MCF 10A (cell line): ENCODE measurements around the gene RNF208. TPM values are rescaled to one million over a fixed set of nuclear protein-coding genes. Genes with fewer than 3 reads are reported as not detected.

Source experiments
- BruUV-seq: library from RNA; stranded (reverse); fragments of 400-500 nt; replicated peaks from 2 replicates; lab custom pipeline; 2021; lab: Mats Ljungman, UMichigan
- CTCF ChIA-PET: fragments of 300-600 bp; sonication (Branson Sonifier 250); formaldehyde crosslinking; extraction: SDS; loops from one replicate; lab custom pipeline; 2021; ENCODE audit warnings: antibody characterized with exemption, inconsistent platforms; lab: Yijun Ruan, JAX
- POLR2A ChIA-PET: fragments of 300-600, 350-650 bp; sonication (Branson Sonifier 250); formaldehyde crosslinking; extraction: SDS; loops from one replicate; lab custom pipeline; 2020; ENCODE audit warnings: antibody characterized with exemption, inconsistent platforms; lab: Yijun Ruan, JAX
- DNase-seq: peaks from one replicate; pipeline ENCODE4 v3.0.0-alpha.2; 2018; ENCODE audit not compliant: unreplicated experiment
- H3K27ac Mint-ChIP-seq: one replicate; pipeline ENCODE4 v1.8.0; 2022; ENCODE audit warnings: mild to moderate bottlenecking, low read depth, mixed read lengths; ENCODE audit not compliant: unreplicated experiment
- H3K27me3 Mint-ChIP-seq: one replicate; pipeline ENCODE4 v1.8.0; 2022; ENCODE audit warnings: mixed read lengths; ENCODE audit not compliant: insufficient read depth, unreplicated experiment
- H3K36me3 Mint-ChIP-seq: one replicate; pipeline ENCODE4 v1.8.0; 2022; ENCODE audit warnings: mild to moderate bottlenecking, moderate library complexity, mixed read lengths; ENCODE audit not compliant: insufficient read depth, unreplicated experiment
- H3K4me1 Mint-ChIP-seq: one replicate; pipeline ENCODE4 v1.8.0; 2022; ENCODE audit warnings: mixed read lengths; ENCODE audit not compliant: insufficient read depth, unreplicated experiment
- H3K4me3 Mint-ChIP-seq: one replicate; pipeline ENCODE4 v1.8.0; 2022; ENCODE audit warnings: mild to moderate bottlenecking, moderate library complexity, mixed read lengths; ENCODE audit not compliant: unreplicated experiment
- H3K9me3 Mint-ChIP-seq: one replicate; pipeline ENCODE4 v1.8.0; 2022; ENCODE audit warnings: mixed read lengths; ENCODE audit not compliant: unreplicated experiment
- CTCF ChIP-seq: fragments of 200-600 bp; IDR thresholded peaks from one replicate; pipeline ENCODE4 v1.8.0; 2022; ENCODE audit warnings: antibody characterized with exemption, mild to moderate bottlenecking; ENCODE audit not compliant: unreplicated experiment
- intact Hi-C: fragments of 100-400 bp; cut with micrococcal nuclease; formaldehyde crosslinking; loops from 2 replicates; pipeline ENCODE4 v1.14.1; 2022
- total RNA-seq: library from RNA; stranded (reverse); gene quantifications from 2 replicates; pipeline ENCODE4 v1.2.3, GENCODE V29; 2022

The RNF208 gene
- total RNA-seq, 1 experiment from 2014 or later = 2.5 TPM

DNA sequence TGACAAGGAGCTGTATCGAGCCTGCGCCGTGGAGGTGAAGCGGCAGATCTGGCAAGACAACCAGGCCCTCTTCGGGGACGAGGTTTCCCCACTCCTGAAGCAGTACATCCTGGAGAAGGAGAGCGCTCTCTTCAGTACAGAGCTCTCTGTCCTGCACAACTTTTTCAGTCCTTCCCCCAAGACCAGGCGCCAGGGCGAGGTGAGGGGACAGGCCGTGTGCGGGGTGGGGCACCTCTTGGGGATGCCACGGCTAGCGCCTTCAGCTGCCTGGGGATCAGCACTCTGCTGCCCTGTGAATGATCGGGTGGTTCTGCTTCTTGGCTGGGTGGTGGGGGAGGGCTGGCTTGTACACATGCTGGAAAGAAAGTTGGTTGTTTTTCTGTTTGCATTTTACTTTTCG lies 34.8 kb upstream of the RNF208 start:
- no peaks in the 10 kb centered on the region for H3K9me3 Mint-ChIP-seq
- no peak for TF ChIP-seq CTCF
- no peaks in the 10 kb centered on the region for H3K27me3 Mint-ChIP-seq
- no TSS peak for BruUV-seq
- peaks cover 4% of the 10 kb centered on the region for H3K4me1 Mint-ChIP-seq
- DNase-seq = no peak
- intact Hi-C loops = no loop called here
- H3K27ac Mint-ChIP-seq = no peak overlapping the region
- CTCF ChIA-PET = interaction anchor here (0.6 to 1.3 kb wide), 7 partner anchors 10 to 562 kb away, joined by 3 to 13 read pairs (median 5); no protein-coding TSS in a partner anchor
- POLR2A ChIA-PET = interaction anchor here (1.8 to 5.6 kb wide), 2 partner anchors 13 to 33 kb away, joined by 6 to 118 read pairs; partner anchors contain the start of gene TUBB4B
- peak overlapping the region; percentile 82 for H3K4me3 Mint-ChIP-seq
- H3K36me3 Mint-ChIP-seq = peaks cover 54% of the 10 kb centered on the region

GRCh38 chr9:137256362-137256761 lies 34.3 kb upstream of the RNF208 start:
- Mint-ChIP-seq H3K9me3 (no peaks in the 10 kb centered on the region), H3K4me1 (no peaks in the 10 kb centered on the region), H3K27me3 (no peaks in the 10 kb centered on the region), H3K27ac (no peak overlapping the region), H3K4me3 (peak overlapping the region; percentile 82), H3K36me3 (peaks cover 49% of the 10 kb centered on the region)
- intact Hi-C loops = no loop called here
- no peak for DNase-seq
- TF ChIP-seq CTCF = no peak
- ChIA-PET CTCF (interaction anchor here (0.6 to 1.3 kb wide), 8 partner anchors 9 to 562 kb away, joined by 3 to 13 read pairs (median 4); no protein-coding TSS in a partner anchor), POLR2A (interaction anchor here (1.5 to 5.6 kb wide), 3 partner anchors 13 to 56 kb away, joined by 4 to 118 read pairs (median 6); partner anchors contain the start of genes TPRN and TUBB4B)
- no TSS peak for BruUV-seq

DNA sequence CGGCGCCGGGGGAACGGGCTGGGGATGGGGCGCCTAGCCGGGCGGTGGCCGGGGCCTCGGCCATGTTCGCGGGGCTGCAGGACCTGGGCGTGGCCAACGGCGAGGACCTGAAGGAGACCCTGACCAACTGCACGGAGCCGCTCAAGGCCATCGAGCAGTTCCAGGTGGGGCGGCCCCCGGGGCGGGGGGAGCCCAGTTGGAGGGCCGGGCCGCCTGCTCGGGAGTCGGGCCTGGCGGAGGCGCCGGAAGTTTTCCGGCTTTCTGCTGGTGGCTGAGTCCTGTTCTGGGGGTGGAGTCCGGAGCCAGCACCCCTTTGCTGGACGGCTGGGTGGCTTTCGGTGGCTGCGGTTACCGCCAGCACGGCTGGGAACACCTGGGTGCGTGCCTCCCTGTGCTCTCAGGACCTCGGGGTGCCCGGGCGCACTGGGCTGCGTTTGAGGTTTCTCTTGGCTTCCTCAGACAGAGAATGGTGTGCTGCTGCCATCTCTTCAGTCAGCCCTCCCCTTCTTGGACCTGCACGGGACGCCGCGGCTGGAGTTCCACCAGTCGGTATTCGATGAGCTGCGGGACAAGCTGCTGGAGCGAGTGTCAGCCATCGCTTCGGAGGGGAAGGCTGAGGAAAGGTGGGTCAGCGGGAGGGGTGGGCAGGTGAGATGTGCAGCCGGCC lies 33.5 kb upstream of the RNF208 start:
- TF ChIP-seq CTCF = no peak
- Mint-ChIP-seq H3K9me3 (no peaks in the 10 kb centered on the region), H3K36me3 (peaks cover 43% of the 10 kb centered on the region), H3K4me3 (peak overlapping the region; percentile 82), H3K27ac (no peak overlapping the region), H3K4me1 (no peaks in the 10 kb centered on the region), H3K27me3 (no peaks in the 10 kb centered on the region)
- POLR2A ChIA-PET = interaction anchor here (1.0 to 5.6 kb wide), 8 partner anchors 12 to 169 kb away, joined by 3 to 118 read pairs (median 5); partner anchors contain the start of genes MAN1B1, TOR4A, TPRN and TUBB4B
- intact Hi-C loops = no loop called here
- no TSS peak for BruUV-seq
- CTCF ChIA-PET = interaction anchor here (0.8 to 2.2 kb wide), 8 partner anchors 9 to 137 kb away, joined by 4 to 13 read pairs (median 6); partner anchors contain the start of gene TOR4A
- peak; percentile 20 for DNase-seq
